ENCODE results near the gene CDK18.

Gene CDK18

GRCh38 chr1:205465392-205465791, 39.1 kb upstream of the CDK18 start:
- TF ChIP-seq CTCF (IDR thresholded peaks at IDR 0.05): no peak

DNA sequence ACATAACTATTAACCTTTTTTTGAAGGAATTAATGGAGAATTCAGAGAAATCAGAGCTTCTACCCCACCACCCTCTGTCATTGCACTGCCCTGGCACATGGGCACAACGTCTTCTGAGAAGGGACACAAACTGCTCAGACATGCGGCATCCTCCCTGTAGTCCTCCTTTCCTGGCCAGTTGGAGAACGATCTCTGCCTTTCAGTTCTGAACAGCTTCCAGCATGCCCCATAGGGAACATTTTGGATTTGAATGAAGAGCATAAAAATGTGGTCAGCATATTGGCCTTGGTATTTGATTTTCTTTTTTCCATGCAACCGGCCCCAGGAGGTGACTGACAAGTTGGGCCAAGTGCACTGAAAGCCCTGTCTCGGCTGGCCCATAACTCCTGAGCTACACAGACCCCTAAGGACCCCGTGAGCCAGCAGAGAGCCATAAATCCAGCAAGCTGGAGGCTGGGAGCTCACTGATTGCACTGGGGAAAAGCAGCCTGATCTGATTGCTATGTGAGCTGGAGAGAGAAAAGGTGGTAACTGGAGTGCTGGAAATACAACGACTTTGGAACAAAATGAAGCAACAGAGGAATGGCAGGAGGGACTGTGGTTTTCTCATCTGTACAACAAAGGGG, 37.8 kb upstream of the CDK18 start:
- no peak for TF ChIP-seq CTCF (IDR thresholded peaks at IDR 0.05)

DNA sequence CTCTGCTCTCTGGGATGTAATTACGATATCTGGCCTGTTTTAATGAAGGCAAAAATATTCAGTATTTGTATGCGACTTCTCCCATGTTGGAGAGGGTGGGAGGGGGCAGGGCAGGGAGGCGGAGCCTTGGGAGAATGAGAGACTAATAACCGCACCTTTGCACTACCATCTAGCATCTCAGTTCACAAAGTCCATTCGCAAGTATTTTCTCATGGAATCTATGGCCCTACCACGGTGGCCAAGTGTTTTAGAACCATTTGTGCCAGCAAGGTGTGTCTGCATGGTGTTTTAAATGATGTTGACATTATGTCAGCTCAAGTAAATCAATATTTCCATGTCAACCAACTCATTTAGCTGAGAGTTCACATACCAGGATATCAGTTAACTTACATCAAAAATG, 34.3 kb upstream of the CDK18 start:
- TF ChIP-seq CTCF (IDR thresholded peaks at IDR 0.05): no peak

DNA sequence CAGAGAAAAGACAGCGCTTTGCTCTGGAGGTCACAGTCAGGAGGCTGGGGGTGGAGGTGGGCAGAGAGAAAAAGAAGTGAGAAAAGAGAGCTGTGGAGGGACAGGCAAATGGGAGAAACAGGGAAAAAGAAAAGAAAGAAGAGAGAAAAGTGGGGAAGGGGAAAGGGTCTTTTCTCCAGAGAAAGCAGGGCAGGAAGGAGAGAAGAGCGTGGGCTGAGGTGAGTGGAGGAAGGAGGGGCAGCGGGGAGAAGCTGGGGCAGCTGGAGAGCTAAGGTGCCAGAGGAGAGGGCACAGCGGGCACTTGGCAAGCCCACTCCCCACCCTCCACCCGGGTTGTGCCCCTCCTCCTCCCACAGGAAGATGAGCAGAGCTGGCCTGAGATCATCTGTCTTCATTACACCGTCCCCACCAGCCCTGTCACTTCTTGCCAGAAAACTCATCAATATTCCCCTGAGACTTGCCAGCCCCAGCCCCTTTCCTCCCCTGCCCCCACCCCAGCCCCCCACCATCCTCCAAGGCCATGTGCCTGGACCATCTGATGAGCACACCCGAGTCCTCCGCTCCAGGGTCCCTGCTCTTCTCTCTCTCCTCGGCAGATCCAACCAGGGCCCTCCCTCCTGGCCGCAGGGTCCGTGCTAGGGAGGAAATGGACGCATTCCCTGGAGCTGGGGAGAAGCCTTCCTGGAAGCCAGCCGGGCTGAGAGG, 31.6 kb upstream of the CDK18 start:
- TF ChIP-seq CTCF (IDR thresholded peaks at IDR 0.05): no peak

DNA sequence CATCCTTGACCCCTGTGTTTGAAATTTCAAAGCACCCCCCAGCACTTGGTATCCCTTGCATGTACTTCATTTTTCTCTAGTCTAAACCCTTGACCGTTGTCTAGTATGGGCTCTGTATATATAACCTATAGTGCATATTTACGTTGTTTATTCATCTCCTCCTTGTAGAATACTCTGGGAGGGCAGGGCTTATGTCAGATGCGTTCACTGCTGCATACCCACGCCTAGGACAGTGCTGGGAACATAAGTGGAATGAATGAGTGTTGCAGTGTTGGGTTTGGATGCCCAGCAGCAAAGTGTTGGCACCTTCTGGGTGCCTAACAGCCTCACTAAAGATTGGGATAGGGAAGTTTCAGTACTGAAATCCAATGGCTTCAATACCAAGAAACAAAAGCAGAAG, 31.0 kb upstream of the CDK18 start:
- TF ChIP-seq CTCF (IDR thresholded peaks at IDR 0.05): no peak

- TF ChIP-seq CTCF (IDR thresholded peaks at IDR 0.05): no peak
These were observed 30.5 kb upstream of the CDK18 start for GRCh38 chr1:205473966-205474365.

GRCh38 chr1:205474571-205474970, 29.9 kb upstream of the CDK18 start:
- no peak for TF ChIP-seq CTCF (IDR thresholded peaks at IDR 0.05)

Data from LNCAP (cell line).